ENCODE data around the gene BTF3L4.
A peak's percentile ranks its signal among the peaks of the same experiment; 100 is the strongest.
"Not testable (repeated sequence)": the region's sequence is repeated elsewhere in the genome, so short reads cannot be mapped to it uniquely, and the experiment has no call there.

The BTF3L4 gene

GRCh38 chr1:52034050-52034384, 22.1 kb upstream of the BTF3L4 start:
- H3K4me1 ChIP-seq (ENCODE audit: control insufficient read depth in 1 of 2, insufficient read depth in 2 of 2, low read length in 2 of 2): peaks cover 7 to 10% of the 10 kb centered on the region in 2 donors
- H3K27me3 ChIP-seq (ENCODE audit: low read depth, low read length): no peaks in the 10 kb centered on the region
- H3K36me3 ChIP-seq (ENCODE audit: control insufficient read depth in 1 of 2, insufficient read depth in 2 of 2, low read length in 2 of 2): peaks cover 0 to 7% of the 10 kb centered on the region in 2 donors
- H3K9me3 ChIP-seq (ENCODE audit: control insufficient read depth in 1 of 2, low read length in 2 of 2): no peaks in the 10 kb centered on the region
- peak overlapping the region; percentile 91 for H3K27ac ChIP-seq (ENCODE audit: low read length)
- H3K4me3 ChIP-seq (ENCODE audit: low read depth in 1 of 2, low read length in 2 of 2): peak overlapping the region; percentile 68 to 75

- Histone ChIP-seq H3K4me3 (ENCODE audit: low read depth in 1 of 2, low read length in 2 of 2) (no peak overlapping the region), H3K27ac (ENCODE audit: low read length) (no peak overlapping the region), H3K36me3 (ENCODE audit: control insufficient read depth in 1 of 2, insufficient read depth in 2 of 2, low read length in 2 of 2) (peaks cover 0 to 21% of the 10 kb centered on the region in 2 donors), H3K9me3 (ENCODE audit: control insufficient read depth in 1 of 2, low read length in 2 of 2) (no peaks in the 10 kb centered on the region), H3K4me1 (ENCODE audit: control insufficient read depth in 1 of 2, insufficient read depth in 2 of 2, low read length in 2 of 2) (peaks cover under 1 to 2% of the 10 kb centered on the region in 2 donors), H3K27me3 (ENCODE audit: low read depth, low read length) (no peaks in the 10 kb centered on the region)
These were observed 18.7 kb upstream of the BTF3L4 start for GRCh38 chr1:52037402-52037814.

GRCh38 chr1:52037909-52038308, 18.2 kb upstream of the BTF3L4 start:
- H3K27ac ChIP-seq (ENCODE audit: low read length): no peak overlapping the region
- H3K27me3 ChIP-seq (ENCODE audit: low read depth, low read length): no peaks in the 10 kb centered on the region
- H3K36me3 ChIP-seq (ENCODE audit: control insufficient read depth in 1 of 2, insufficient read depth in 2 of 2, low read length in 2 of 2): peaks cover 0 to 21% of the 10 kb centered on the region in 2 donors
- H3K4me1 ChIP-seq (ENCODE audit: control insufficient read depth in 1 of 2, insufficient read depth in 2 of 2, low read length in 2 of 2): no peaks in the 10 kb centered on the region
- H3K4me3 ChIP-seq (ENCODE audit: low read depth in 1 of 2, low read length in 2 of 2): no peak overlapping the region
- no peaks in the 10 kb centered on the region for H3K9me3 ChIP-seq (ENCODE audit: control insufficient read depth in 1 of 2, low read length in 2 of 2)

GRCh38 chr1:52041551-52042185, 14.4 kb upstream of the BTF3L4 start:
- H3K4me3 ChIP-seq (ENCODE audit: low read depth in 1 of 2, low read length in 2 of 2): no peak overlapping the region
- H3K27ac ChIP-seq (ENCODE audit: low read length): no peak overlapping the region
- H3K27me3 ChIP-seq (ENCODE audit: low read depth, low read length): no peaks in the 10 kb centered on the region
- peaks cover 0 to 21% of the 10 kb centered on the region in 2 donors for H3K36me3 ChIP-seq (ENCODE audit: control insufficient read depth in 1 of 2, insufficient read depth in 2 of 2, low read length in 2 of 2)
- no peaks in the 10 kb centered on the region for H3K4me1 ChIP-seq (ENCODE audit: control insufficient read depth in 1 of 2, insufficient read depth in 2 of 2, low read length in 2 of 2)
- no peaks in the 10 kb centered on the region for H3K9me3 ChIP-seq (ENCODE audit: control insufficient read depth in 1 of 2, low read length in 2 of 2)

- H3K36me3 ChIP-seq (ENCODE audit: control insufficient read depth in 1 of 2, insufficient read depth in 2 of 2, low read length in 2 of 2): peaks cover 0 to 10% of the 10 kb centered on the region in 2 donors
- H3K4me1 ChIP-seq (ENCODE audit: control insufficient read depth in 1 of 2, insufficient read depth in 2 of 2, low read length in 2 of 2): no peaks in the 10 kb centered on the region
- H3K4me3 ChIP-seq (ENCODE audit: low read depth in 1 of 2, low read length in 2 of 2): no peak overlapping the region
- H3K27me3 ChIP-seq (ENCODE audit: low read depth, low read length): no peaks in the 10 kb centered on the region
- H3K9me3 ChIP-seq (ENCODE audit: control insufficient read depth in 1 of 2, low read length in 2 of 2): no peaks in the 10 kb centered on the region
- H3K27ac ChIP-seq (ENCODE audit: low read length): no peak overlapping the region
These were observed 10.9 kb upstream of the BTF3L4 start for GRCh38 chr1:52045236-52045635.

- H3K4me3 ChIP-seq (ENCODE audit: low read depth in 1 of 2, low read length in 2 of 2): not testable (repeated sequence)
These were observed 10.4 kb upstream of the BTF3L4 start for GRCh38 chr1:52045666-52046195.

GRCh38 chr1:52049337-52049736, 6.8 kb upstream of the BTF3L4 start:
- Histone ChIP-seq H3K4me1 (ENCODE audit: control insufficient read depth in 1 of 2, insufficient read depth in 2 of 2, low read length in 2 of 2) (peaks cover 0 to 10% of the 10 kb centered on the region in 2 donors), H3K36me3 (ENCODE audit: control insufficient read depth in 1 of 2, insufficient read depth in 2 of 2, low read length in 2 of 2) (peaks cover 4 to 10% of the 10 kb centered on the region in 2 donors)
- not testable (repeated sequence) for H3K27me3 ChIP-seq (ENCODE audit: low read depth, low read length); H3K27ac ChIP-seq (ENCODE audit: low read length); H3K9me3 ChIP-seq (ENCODE audit: control insufficient read depth in 1 of 2, low read length in 2 of 2); H3K4me3 ChIP-seq (ENCODE audit: low read depth in 1 of 2, low read length in 2 of 2)

More at GRCh38 chr1:52045666-52046195, 10.4 kb upstream of the BTF3L4 start:
- H3K9me3 ChIP-seq (ENCODE audit: control insufficient read depth in 1 of 2, low read length in 2 of 2); H3K27me3 ChIP-seq (ENCODE audit: low read depth, low read length); H3K27ac ChIP-seq (ENCODE audit: low read length); H3K4me1 ChIP-seq (ENCODE audit: control insufficient read depth in 1 of 2, insufficient read depth in 2 of 2, low read length in 2 of 2); H3K36me3 ChIP-seq (ENCODE audit: control insufficient read depth in 1 of 2, insufficient read depth in 2 of 2, low read length in 2 of 2): not testable (repeated sequence)

GRCh38 chr1:52053862-52054261, 2.2 kb upstream of the BTF3L4 start:
- Histone ChIP-seq H3K4me3 (ENCODE audit: low read depth in 1 of 2, low read length in 2 of 2) (peak overlapping the region; percentile 81 to 94), H3K9me3 (ENCODE audit: control insufficient read depth in 1 of 2, low read length in 2 of 2) (no peaks in the 10 kb centered on the region), H3K27ac (ENCODE audit: low read length) (no peak overlapping the region), H3K4me1 (ENCODE audit: control insufficient read depth in 1 of 2, insufficient read depth in 2 of 2, low read length in 2 of 2) (peaks cover 0 to 29% of the 10 kb centered on the region in 2 donors), H3K36me3 (ENCODE audit: control insufficient read depth in 1 of 2, insufficient read depth in 2 of 2, low read length in 2 of 2) (peaks cover 4 to 18% of the 10 kb centered on the region in 2 donors), H3K27me3 (ENCODE audit: low read depth, low read length) (no peaks in the 10 kb centered on the region)

- peak overlapping the region; percentile 81 to 94 for H3K4me3 ChIP-seq (ENCODE audit: low read depth in 1 of 2, low read length in 2 of 2)
- H3K4me1 ChIP-seq (ENCODE audit: control insufficient read depth in 1 of 2, insufficient read depth in 2 of 2, low read length in 2 of 2): peaks cover 0 to 29% of the 10 kb centered on the region in 2 donors
- peak overlapping the region; percentile 89 for H3K27ac ChIP-seq (ENCODE audit: low read length)
- H3K27me3 ChIP-seq (ENCODE audit: low read depth, low read length): no peaks in the 10 kb centered on the region
- peaks cover 4 to 18% of the 10 kb centered on the region in 2 donors for H3K36me3 ChIP-seq (ENCODE audit: control insufficient read depth in 1 of 2, insufficient read depth in 2 of 2, low read length in 2 of 2)
- no peaks in the 10 kb centered on the region for H3K9me3 ChIP-seq (ENCODE audit: control insufficient read depth in 1 of 2, low read length in 2 of 2)
These were observed 1.5 kb upstream of the BTF3L4 start for GRCh38 chr1:52054496-52055065.

GRCh38 chr1:52055066-52055865, 829 bp upstream of the BTF3L4 start, which contains the start of gene TXNDC12:
TSS of gene TXNDC12 (minus strand) at chr1:52055191. CDS start at chr1:52055096, 95 bp downstream.
- Histone ChIP-seq H3K36me3 (ENCODE audit: control insufficient read depth in 1 of 2, insufficient read depth in 2 of 2, low read length in 2 of 2) (peaks cover 6 to 22% of the 10 kb centered on the region in 2 donors), H3K4me1 (ENCODE audit: control insufficient read depth in 1 of 2, insufficient read depth in 2 of 2, low read length in 2 of 2) (peaks cover 0 to 29% of the 10 kb centered on the region in 2 donors), H3K27ac (ENCODE audit: low read length) (peak within 1 kb of the TSS; percentile 89), H3K9me3 (ENCODE audit: control insufficient read depth in 1 of 2, low read length in 2 of 2) (no peaks in the 10 kb centered on the region), H3K27me3 (ENCODE audit: low read depth, low read length) (no peaks in the 10 kb centered on the region), H3K4me3 (ENCODE audit: low read depth in 1 of 2, low read length in 2 of 2) (peak within 1 kb of the TSS; percentile 81 to 94)

GRCh38 chr1:52055866-52056162, 281 bp upstream of the BTF3L4 start:
- H3K4me1 ChIP-seq (ENCODE audit: control insufficient read depth in 1 of 2, insufficient read depth in 2 of 2, low read length in 2 of 2): peaks cover 0 to 29% of the 10 kb centered on the region in 2 donors
- H3K9me3 ChIP-seq (ENCODE audit: control insufficient read depth in 1 of 2, low read length in 2 of 2): no peaks in the 10 kb centered on the region
- H3K36me3 ChIP-seq (ENCODE audit: control insufficient read depth in 1 of 2, insufficient read depth in 2 of 2, low read length in 2 of 2): peaks cover 12 to 27% of the 10 kb centered on the region in 2 donors
- peak overlapping the region; percentile 89 for H3K27ac ChIP-seq (ENCODE audit: low read length)
- peak overlapping the region; percentile 81 to 94 for H3K4me3 ChIP-seq (ENCODE audit: low read depth in 1 of 2, low read length in 2 of 2)
- H3K27me3 ChIP-seq (ENCODE audit: low read depth, low read length): no peaks in the 10 kb centered on the region
